ENCODE data around the gene INTS6.
"Not testable (repeated sequence)": the region's sequence is repeated elsewhere in the genome, so short reads cannot be mapped to it uniquely, and the experiment has no call there.

INTS6 gene

DNA sequence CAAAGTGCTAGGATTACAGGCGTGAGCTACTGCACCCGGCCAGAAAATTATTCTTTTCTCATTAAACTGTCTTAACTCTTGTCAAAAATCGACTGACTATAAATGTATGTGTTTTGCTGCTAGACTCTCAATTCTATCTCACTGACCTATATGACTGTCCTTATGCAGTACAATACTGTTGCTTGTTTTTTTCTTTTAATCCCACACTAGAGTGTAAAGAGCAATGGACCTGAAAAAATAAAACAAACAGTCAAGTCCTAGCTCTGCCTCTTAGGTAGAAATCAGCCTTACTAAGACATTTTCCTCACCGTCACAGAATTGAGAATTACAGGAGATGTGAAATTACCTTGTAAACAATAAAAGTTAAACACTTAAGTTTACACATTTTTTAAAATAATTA, 35.1 kb downstream of the INTS6 start:
- H3K4me1 Mint-ChIP-seq = no peaks in the 10 kb centered on the region
- no peaks in the 10 kb centered on the region for H3K27me3 Mint-ChIP-seq (ENCODE audit: low read depth)
- no peak for TF ChIP-seq CTCF (IDR thresholded peaks at IDR 0.05; ENCODE audit: unreplicated experiment in 3 of 3)
- H3K27ac Mint-ChIP-seq = peak overlapping the region in 1 of 3 experiments; percentile 12
- peaks cover 59% of the 10 kb centered on the region for H3K36me3 Mint-ChIP-seq (ENCODE audit: low read depth)
- H3K4me3 Mint-ChIP-seq = no peak overlapping the region
- H3K9me3 Mint-ChIP-seq = peaks cover 4% of the 10 kb centered on the region

GRCh38 chr13:51416107-51416506, 36.7 kb downstream of the INTS6 start:
- H3K27ac Mint-ChIP-seq = no peak overlapping the region
- no peak overlapping the region for H3K4me3 Mint-ChIP-seq
- H3K9me3 Mint-ChIP-seq = peaks cover 4% of the 10 kb centered on the region
- H3K27me3 Mint-ChIP-seq (ENCODE audit: low read depth) = no peaks in the 10 kb centered on the region
- TF ChIP-seq CTCF (IDR thresholded peaks at IDR 0.05; ENCODE audit: unreplicated experiment in 3 of 3) = no peak
- H3K36me3 Mint-ChIP-seq (ENCODE audit: low read depth) = peaks cover 53% of the 10 kb centered on the region
- H3K4me1 Mint-ChIP-seq = no peaks in the 10 kb centered on the region

- not testable (repeated sequence) for H3K4me3 Mint-ChIP-seq; H3K27me3 Mint-ChIP-seq (ENCODE audit: low read depth); H3K9me3 Mint-ChIP-seq; H3K27ac Mint-ChIP-seq; H3K4me1 Mint-ChIP-seq
- peaks cover 56% of the 10 kb centered on the region for H3K36me3 Mint-ChIP-seq (ENCODE audit: low read depth)
These were observed 37.5 kb downstream of the INTS6 start for GRCh38 chr13:51415339-51415738.

GRCh38 chr13:51412431-51412830, 40.4 kb downstream of the INTS6 start:
- no peak overlapping the region for H3K27ac Mint-ChIP-seq
- no peak for TF ChIP-seq CTCF (IDR thresholded peaks at IDR 0.05; ENCODE audit: unreplicated experiment in 3 of 3)
- no peaks in the 10 kb centered on the region for H3K4me1 Mint-ChIP-seq
- no peaks in the 10 kb centered on the region for H3K27me3 Mint-ChIP-seq (ENCODE audit: low read depth)
- H3K4me3 Mint-ChIP-seq = no peak overlapping the region
- peaks cover 46% of the 10 kb centered on the region for H3K36me3 Mint-ChIP-seq (ENCODE audit: low read depth)
- H3K9me3 Mint-ChIP-seq = peaks cover 4% of the 10 kb centered on the region

GRCh38 chr13:51405176-51405575, 47.7 kb downstream of the INTS6 start:
- H3K36me3 Mint-ChIP-seq (ENCODE audit: low read depth) = peaks cover 42% of the 10 kb centered on the region
- H3K27ac Mint-ChIP-seq = no peak overlapping the region
- TF ChIP-seq CTCF (IDR thresholded peaks at IDR 0.05; ENCODE audit: unreplicated experiment in 3 of 3) = no peak
- H3K9me3 Mint-ChIP-seq = no peaks in the 10 kb centered on the region
- no peak overlapping the region for H3K4me3 Mint-ChIP-seq
- peaks cover 7% of the 10 kb centered on the region for H3K4me1 Mint-ChIP-seq
- no peaks in the 10 kb centered on the region for H3K27me3 Mint-ChIP-seq (ENCODE audit: low read depth)

- TF ChIP-seq CTCF (IDR thresholded peaks at IDR 0.05; ENCODE audit: unreplicated experiment in 3 of 3) = no peak
- no peak overlapping the region for H3K4me3 Mint-ChIP-seq
- H3K4me1 Mint-ChIP-seq = peaks cover 12% of the 10 kb centered on the region
- peaks cover 19% of the 10 kb centered on the region for H3K36me3 Mint-ChIP-seq (ENCODE audit: low read depth)
- H3K27ac Mint-ChIP-seq = no peak overlapping the region
- H3K9me3 Mint-ChIP-seq = no peaks in the 10 kb centered on the region
- H3K27me3 Mint-ChIP-seq (ENCODE audit: low read depth) = no peaks in the 10 kb centered on the region
These were observed 55.4 kb downstream of the INTS6 start for GRCh38 chr13:51397262-51397941.
